ENCODE results near the gene GM2A. TPM values are rescaled to one million over a fixed set of nuclear protein-coding genes. Genes with fewer than 3 reads are reported as not detected.

Gene GM2A
- total and polyA plus RNA-seq, 2 of the 8 experiments (the other 6 are each of a cell fraction or from before 2014, with no cell fraction given) = 18.5 to 32.2 TPM

- POLR2A ChIA-PET (ENCODE audit: partially characterized antibody) = interaction anchor here (2.2 kb wide), 1 partner anchor 8 kb away, joined by 13 read pairs; the partner anchor contains the start of gene CCDC69
- Histone ChIP-seq H2BK5ac (ENCODE audit: low read depth, low read length) (no peak overlapping the region), H2AK5ac (ENCODE audit: low read depth, low read length) (no peak overlapping the region), H3K9ac (replicated peaks in 1 of 4; ENCODE audit: extremely low read depth in 1 of 4, low read depth in 3 of 4, low read length in 3 of 4) (no peak overlapping the region), H3K4me2 (ENCODE audit: insufficient read depth in 1 of 2, low read depth in 2 of 2, low read length in 2 of 2) (no peak overlapping the region), H2BK120ac (replicated peaks; ENCODE audit: low read depth, low read length) (no peak overlapping the region), H3K36me3 (ENCODE audit: control insufficient read depth in 2 of 4, insufficient read depth in 4 of 4, low read length in 3 of 4) (no peaks in the 10 kb centered on the region), H2BK12ac (ENCODE audit: low read depth, low read length) (no peak overlapping the region), H3K27ac (ENCODE audit: low read depth, low read length) (no peak overlapping the region), H4K8ac (ENCODE audit: extremely low read depth, insufficient read depth, low read length) (no peak overlapping the region), H3K18ac (ENCODE audit: extremely low read depth, low read length) (no peak overlapping the region), H3K4ac (replicated peaks; ENCODE audit: insufficient read length, low read depth, low read length) (no peak overlapping the region), H3K9me3 (ENCODE audit: insufficient read depth in 2 of 2, low read depth in 1 of 2, low read length in 1 of 2) (no peaks in the 10 kb centered on the region), H2BK20ac (ENCODE audit: low read length) (no peak overlapping the region), H3K27me3 (replicated peaks in 1 of 4; ENCODE audit: control insufficient read depth in 3 of 4, extremely low read depth in 1 of 4, insufficient read depth in 3 of 4, low read length in 3 of 4) (no peaks in the 10 kb centered on the region), H3K23me2 (ENCODE audit: low read depth, low read length) (no peaks in the 10 kb centered on the region), H4K20me1 (replicated peaks in 1 of 2; ENCODE audit: control insufficient read depth in 1 of 2, insufficient read depth in 2 of 2, low read length in 2 of 2) (no peaks in the 10 kb centered on the region), H3K14ac (ENCODE audit: insufficient read length) (no peak overlapping the region), H3K4me1 (replicated peaks in 1 of 4; ENCODE audit: control insufficient read depth in 3 of 4, insufficient read depth in 4 of 4, low read length in 3 of 4) (peaks cover 0 to 3% (median under 1%) of the 10 kb centered on the region in 4 experiments; a peak in 4 of 7 replicates), H4K5ac (ENCODE audit: insufficient read length, low read depth, low read length) (no peak overlapping the region), H3K56ac (replicated peaks; ENCODE audit: insufficient read length, low read depth, low read length) (no peak overlapping the region), H2AFZ (ENCODE audit: low read length) (no peak overlapping the region), H3K4me3 (ENCODE audit: extremely low read depth in 1 of 4, insufficient read depth in 2 of 4, low read depth in 3 of 4, low read length in 4 of 4) (no peak overlapping the region), H2BK15ac (ENCODE audit: low read length) (no peak overlapping the region), H4K91ac (replicated peaks; ENCODE audit: insufficient read length, low read length) (no peak overlapping the region), H3K79me2 (ENCODE audit: control insufficient read depth in 1 of 2, insufficient read depth in 2 of 2, low read length in 2 of 2) (no peaks in the 10 kb centered on the region), H3K79me1 (ENCODE audit: low read depth, low read length) (no peaks in the 10 kb centered on the region), H3K23ac (ENCODE audit: insufficient read length) (no peak overlapping the region)
- FAIRE-seq = no peak
- WGBS, 2 experiments (ENCODE audit: extremely low coverage in 1 of 2, insufficient coverage in 1 of 2, insufficient read length in 1 of 2, insufficient replicate concordance in 2 of 2, low coverage in 1 of 2, low lambda C conversion rate in 2 of 2, missing lambda C conversion rate in 1 of 2) = 83% methylated on average over 2 of the region's 2 CpGs; no CpG with 5 or more reads in 1 of the 2 experiments
- TF ChIP-seq SAP30 (IDR thresholded peaks at IDR 0.05; ENCODE audit: insufficient read depth, insufficient replicate concordance, low read length) = no peak
- TF ChIP-seq HDAC2 (IDR thresholded peaks at IDR 0.05; ENCODE audit: borderline replicate concordance in 1 of 2, low read depth in 2 of 2, low read length in 2 of 2) = no peak
- no peak for TF ChIP-seq JUN (IDR thresholded peaks at IDR 0.05; ENCODE audit: low read depth, low read length)
- no peak for TF ChIP-seq RAD21 (IDR thresholded peaks at IDR 0.05 in 1 of 2, conservative IDR thresholded peaks at IDR 0.05 in 1 of 2; ENCODE audit: low read depth in 2 of 2, low read length in 2 of 2)
- TF ChIP-seq E2F6 (IDR thresholded peaks at IDR 0.05) = no peak
- no peak for TF ChIP-seq GTF2F1 (IDR thresholded peaks at IDR 0.05; ENCODE audit: borderline replicate concordance, low read depth, low read length)
- no peak for TF ChIP-seq EGR1 (IDR thresholded peaks at IDR 0.05; ENCODE audit: borderline replicate concordance, low read depth, low read length)
- CTCF ChIA-PET (ENCODE audit: partially characterized antibody) = interaction anchor here (1.3 to 4.3 kb wide), 6 partner anchors 8 to 51 kb away, joined by 3 to 18 read pairs (median 6); partner anchors contain the start of gene CCDC69
- no peak for DNase-seq (ENCODE audit: low read depth in 1 of 2, low spot score in 2 of 2)
These were observed 37.5 kb upstream of the GM2A start for GRCh38 chr5:151215546-151215880.
